ENCODE data around the gene HIPK1.
"Not testable (repeated sequence)": the region's sequence is repeated elsewhere in the genome, so short reads cannot be mapped to it uniquely, and the experiment has no call there.

HIPK1 gene

GRCh38 chr1:114011796-114012195 lies 82.7 kb downstream of the HIPK1 start:
- in situ Hi-C loops (cut with MboI; ENCODE audit: low sequenced_read_pairs, unreplicated experiment): no loop called here
- TF ChIP-seq, protein P1, sequence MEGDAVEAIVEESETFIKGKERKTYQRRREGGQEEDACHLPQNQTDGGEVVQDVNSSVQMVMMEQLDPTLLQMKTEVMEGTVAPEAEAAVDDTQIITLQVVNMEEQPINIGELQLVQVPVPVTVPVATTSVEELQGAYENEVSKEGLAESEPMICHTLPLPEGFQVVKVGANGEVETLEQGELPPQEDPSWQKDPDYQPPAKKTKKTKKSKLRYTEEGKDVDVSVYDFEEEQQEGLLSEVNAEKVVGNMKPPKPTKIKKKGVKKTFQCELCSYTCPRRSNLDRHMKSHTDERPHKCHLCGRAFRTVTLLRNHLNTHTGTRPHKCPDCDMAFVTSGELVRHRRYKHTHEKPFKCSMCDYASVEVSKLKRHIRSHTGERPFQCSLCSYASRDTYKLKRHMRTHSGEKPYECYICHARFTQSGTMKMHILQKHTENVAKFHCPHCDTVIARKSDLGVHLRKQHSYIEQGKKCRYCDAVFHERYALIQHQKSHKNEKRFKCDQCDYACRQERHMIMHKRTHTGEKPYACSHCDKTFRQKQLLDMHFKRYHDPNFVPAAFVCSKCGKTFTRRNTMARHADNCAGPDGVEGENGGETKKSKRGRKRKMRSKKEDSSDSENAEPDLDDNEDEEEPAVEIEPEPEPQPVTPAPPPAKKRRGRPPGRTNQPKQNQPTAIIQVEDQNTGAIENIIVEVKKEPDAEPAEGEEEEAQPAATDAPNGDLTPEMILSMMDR (IDR thresholded peaks at IDR 0.05; ENCODE audit: borderline replicate concordance, control extremely low read depth, extremely low read depth, insufficient read depth, missing control alignments): no peak
- DNase-seq (ENCODE audit: low spot score): no peak

DNA sequence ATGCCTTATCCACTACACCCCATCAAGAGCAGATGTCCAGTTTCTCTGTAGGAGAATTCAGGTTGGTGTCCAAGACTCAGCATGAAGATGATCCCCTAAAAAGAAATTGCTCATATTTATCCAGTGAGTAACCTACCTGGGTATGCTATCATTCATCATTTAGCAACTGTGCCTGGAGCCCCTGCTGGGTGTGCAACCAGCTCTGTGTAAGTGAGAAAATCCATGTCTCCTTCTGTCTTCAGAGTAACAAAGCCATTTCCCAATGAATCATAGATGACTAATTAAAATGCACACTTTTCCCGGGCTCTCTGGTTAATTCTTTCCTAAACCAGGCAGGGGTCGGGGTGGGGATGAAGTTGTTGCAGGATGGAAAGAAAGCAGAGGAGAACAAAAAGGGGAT lies 86.0 kb downstream of the HIPK1 start:
- DNase-seq (ENCODE audit: low spot score): no peak
- in situ Hi-C loops (cut with MboI; ENCODE audit: low sequenced_read_pairs, unreplicated experiment): no loop called here
- TF ChIP-seq, protein P1 (IDR thresholded peaks at IDR 0.05; ENCODE audit: borderline replicate concordance, control extremely low read depth, extremely low read depth, insufficient read depth, missing control alignments): no peak

GRCh38 chr1:114019724-114020123 lies 90.6 kb downstream of the HIPK1 start:
- DNase-seq (ENCODE audit: low spot score); in situ Hi-C loops (cut with MboI; ENCODE audit: low sequenced_read_pairs, unreplicated experiment): not testable (repeated sequence)

- TF ChIP-seq, protein P1 (IDR thresholded peaks at IDR 0.05; ENCODE audit: borderline replicate concordance, control extremely low read depth, extremely low read depth, insufficient read depth, missing control alignments): no peak
- no peak for DNase-seq (ENCODE audit: low spot score)
- in situ Hi-C loops (cut with MboI; ENCODE audit: low sequenced_read_pairs, unreplicated experiment): no loop called here
These were observed 92.6 kb downstream of the HIPK1 start for GRCh38 chr1:114021665-114022099.

- TF ChIP-seq, protein P1 (IDR thresholded peaks at IDR 0.05; ENCODE audit: borderline replicate concordance, control extremely low read depth, extremely low read depth, insufficient read depth, missing control alignments): no peak
- in situ Hi-C loops (cut with MboI; ENCODE audit: low sequenced_read_pairs, unreplicated experiment): no loop called here
- no peak for DNase-seq (ENCODE audit: low spot score)
These were observed 93.8 kb downstream of the HIPK1 start for GRCh38 chr1:114022877-114023276.

GRCh38 chr1:114023377-114023776 lies 94.3 kb downstream of the HIPK1 start:
- TF ChIP-seq, protein P1 (IDR thresholded peaks at IDR 0.05; ENCODE audit: borderline replicate concordance, control extremely low read depth, extremely low read depth, insufficient read depth, missing control alignments): no peak
- DNase-seq (ENCODE audit: low spot score): no peak
- in situ Hi-C loops (cut with MboI; ENCODE audit: low sequenced_read_pairs, unreplicated experiment): no loop called here

DNA sequence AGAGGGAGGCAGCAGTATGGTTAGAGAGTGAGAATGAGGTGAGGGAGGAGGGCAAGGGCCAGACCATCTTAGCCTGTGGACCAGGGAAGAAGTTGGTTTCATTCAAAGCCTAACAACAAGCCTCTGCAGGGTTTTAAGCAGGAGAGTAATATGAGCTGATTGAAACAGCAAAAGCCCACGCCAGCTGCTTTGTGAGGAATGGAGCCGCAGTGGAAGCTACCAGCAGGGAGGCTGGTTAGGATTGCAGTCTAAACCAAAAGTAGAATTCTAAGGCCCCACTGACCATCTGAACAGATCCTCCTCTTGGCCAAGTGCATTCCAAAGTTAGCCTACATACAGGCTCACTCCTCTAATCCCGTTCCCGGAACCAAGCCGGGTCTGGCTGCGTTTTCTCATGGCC lies 94.9 kb downstream of the HIPK1 start:
- TF ChIP-seq, protein P1 (IDR thresholded peaks at IDR 0.05; ENCODE audit: borderline replicate concordance, control extremely low read depth, extremely low read depth, insufficient read depth, missing control alignments): no peak
- in situ Hi-C loops (cut with MboI; ENCODE audit: low sequenced_read_pairs, unreplicated experiment): no loop called here
- DNase-seq (ENCODE audit: low spot score): no peak

Measured in GM13976 (cell line).